Muscle layer of colon (tissue), 2 donors: Measurements from ENCODE around the gene SPATA46.

ENCODE experiments used
- H3K27ac ChIP-seq: one replicate; pipeline ENCODE4 v1.7.0; 2013; ENCODE audit warnings: low read depth, mild to moderate bottlenecking, low read length, moderate library complexity
- H3K27me3 ChIP-seq, 2 donors: one replicate each; pipeline ENCODE4 v1.7.0; 2013; ENCODE audit warnings: low read length in 2 of 2, mild to moderate bottlenecking in 2 of 2; ENCODE audit not compliant: insufficient read depth in 2 of 2, control insufficient read depth in 1 of 2
- H3K36me3 ChIP-seq: one replicate; pipeline ENCODE4 v1.7.0; 2013; ENCODE audit warnings: mild to moderate bottlenecking, low read length; ENCODE audit not compliant: insufficient read depth
- H3K4me1 ChIP-seq: one replicate; pipeline ENCODE4 v1.7.0; 2013; ENCODE audit warnings: mild to moderate bottlenecking, low read length; ENCODE audit not compliant: insufficient read depth
- H3K4me3 ChIP-seq, 2 donors: one replicate each; pipeline ENCODE4 v1.7.0; 2013; ENCODE audit warnings: low read length in 2 of 2, low read depth in 1 of 2, mild to moderate bottlenecking in 1 of 2, moderate library complexity in 1 of 2
- H3K9ac ChIP-seq: one replicate; pipeline ENCODE4 v1.7.0; 2013; ENCODE audit warnings: low read length
- H3K9me3 ChIP-seq: one replicate; pipeline ENCODE4 v1.7.0; 2013; ENCODE audit warnings: mild to moderate bottlenecking, low read length
- donor health status: abdominal sarcoma.
- donor health status: Adenocarcinoma of cecum.

SPATA46 gene

GRCh38 chr1:162383516-162383915 is 6.9 kb upstream of the SPATA46 start:
- Histone ChIP-seq H3K9ac (no peak overlapping the region), H3K36me3 (no peaks in the 10 kb centered on the region), H3K4me3 (no peak overlapping the region), H3K9me3 (no peaks in the 10 kb centered on the region), H3K27ac (no peak overlapping the region), H3K4me1 (no peaks in the 10 kb centered on the region), H3K27me3 (no peaks in the 10 kb centered on the region)

DNA sequence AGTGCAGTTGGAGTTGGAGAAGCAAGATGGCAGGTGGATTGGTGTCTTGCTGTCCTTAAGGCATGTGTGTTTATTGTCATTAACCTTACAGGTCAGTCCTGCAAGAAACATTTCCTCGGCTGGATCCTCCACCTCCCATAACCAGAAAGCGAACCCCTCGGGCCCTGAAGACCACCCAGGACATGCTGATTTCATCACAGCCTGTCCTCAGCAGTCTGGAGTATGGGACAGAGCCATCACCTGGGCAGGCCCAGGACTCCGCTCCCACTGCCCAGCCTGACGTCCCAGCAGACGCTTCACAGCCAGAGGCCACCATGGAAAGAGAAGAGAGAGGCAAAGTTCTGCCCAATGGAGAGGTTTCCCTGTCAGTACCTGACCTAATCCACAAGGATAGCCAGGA is 6.4 kb upstream of the SPATA46 start:
- Histone ChIP-seq H3K9ac (no peak overlapping the region), H3K27me3 (no peaks in the 10 kb centered on the region), H3K36me3 (no peaks in the 10 kb centered on the region), H3K4me1 (no peaks in the 10 kb centered on the region), H3K9me3 (no peaks in the 10 kb centered on the region), H3K4me3 (no peak overlapping the region), H3K27ac (no peak overlapping the region)

DNA sequence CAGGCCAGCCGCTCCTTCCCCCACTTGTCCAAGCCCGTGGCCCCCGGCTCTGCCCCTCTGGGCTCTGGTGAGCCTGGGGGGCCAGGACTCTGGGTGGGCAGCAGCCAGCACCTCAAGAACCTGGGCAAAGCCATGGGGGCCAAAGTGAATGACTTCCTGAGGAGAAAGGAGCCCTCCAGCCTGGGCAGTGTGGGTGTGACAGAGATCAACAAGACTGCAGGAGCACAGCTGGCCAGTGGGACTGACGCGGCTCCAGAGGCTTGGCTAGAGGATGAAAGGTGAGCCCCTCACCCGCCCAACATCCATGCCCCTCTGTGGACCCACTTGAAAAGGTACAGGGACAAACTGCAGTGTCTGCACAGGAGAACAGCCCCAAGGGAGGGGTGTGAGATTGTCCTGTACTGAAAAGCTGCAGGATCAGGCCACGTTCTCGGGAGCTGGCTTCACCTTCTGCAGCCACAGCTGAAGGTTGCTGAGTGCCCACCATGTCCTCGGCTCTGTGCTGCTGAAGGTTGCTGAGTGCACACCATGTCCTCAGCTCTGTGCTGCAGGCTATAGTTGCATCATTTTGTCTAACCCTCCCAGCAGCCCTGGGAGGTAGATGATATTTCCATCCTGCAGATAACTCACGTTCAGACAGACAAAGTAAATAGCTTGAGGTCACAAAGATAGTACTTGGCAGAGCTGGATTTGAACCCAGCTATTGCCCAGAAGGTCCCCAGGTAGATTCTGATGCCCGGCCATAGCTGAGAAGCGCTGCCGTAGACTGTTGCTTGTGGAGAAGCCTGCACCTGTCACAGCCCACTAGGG is 5.5 kb upstream of the SPATA46 start:
- no peaks in the 10 kb centered on the region for H3K4me1 ChIP-seq
- H3K9ac ChIP-seq, result no peak overlapping the region
- H3K36me3 ChIP-seq, result no peaks in the 10 kb centered on the region
- no peaks in the 10 kb centered on the region for H3K27me3 ChIP-seq
- H3K4me3 ChIP-seq, result no peak overlapping the region
- no peaks in the 10 kb centered on the region for H3K9me3 ChIP-seq
- H3K27ac ChIP-seq, result no peak overlapping the region

- H3K4me3 ChIP-seq, result no peak within 1 kb of the TSS
- no peaks in the 10 kb centered on the region for H3K27me3 ChIP-seq
- no peak within 1 kb of the TSS for H3K27ac ChIP-seq
- H3K9me3 ChIP-seq, result no peaks in the 10 kb centered on the region
- no peak within 1 kb of the TSS for H3K9ac ChIP-seq
- H3K36me3 ChIP-seq, result no peaks in the 10 kb centered on the region
- no peaks in the 10 kb centered on the region for H3K4me1 ChIP-seq
Observed at GRCh38 chr1:162381383-162381782, 4.7 kb upstream of the SPATA46 start, which contains the start of gene C1orf226. Gene C1orf226, plus strand, starts transcription at chr1:162381728. Its CDS starts 174 bp downstream, at chr1:162381902.

DNA sequence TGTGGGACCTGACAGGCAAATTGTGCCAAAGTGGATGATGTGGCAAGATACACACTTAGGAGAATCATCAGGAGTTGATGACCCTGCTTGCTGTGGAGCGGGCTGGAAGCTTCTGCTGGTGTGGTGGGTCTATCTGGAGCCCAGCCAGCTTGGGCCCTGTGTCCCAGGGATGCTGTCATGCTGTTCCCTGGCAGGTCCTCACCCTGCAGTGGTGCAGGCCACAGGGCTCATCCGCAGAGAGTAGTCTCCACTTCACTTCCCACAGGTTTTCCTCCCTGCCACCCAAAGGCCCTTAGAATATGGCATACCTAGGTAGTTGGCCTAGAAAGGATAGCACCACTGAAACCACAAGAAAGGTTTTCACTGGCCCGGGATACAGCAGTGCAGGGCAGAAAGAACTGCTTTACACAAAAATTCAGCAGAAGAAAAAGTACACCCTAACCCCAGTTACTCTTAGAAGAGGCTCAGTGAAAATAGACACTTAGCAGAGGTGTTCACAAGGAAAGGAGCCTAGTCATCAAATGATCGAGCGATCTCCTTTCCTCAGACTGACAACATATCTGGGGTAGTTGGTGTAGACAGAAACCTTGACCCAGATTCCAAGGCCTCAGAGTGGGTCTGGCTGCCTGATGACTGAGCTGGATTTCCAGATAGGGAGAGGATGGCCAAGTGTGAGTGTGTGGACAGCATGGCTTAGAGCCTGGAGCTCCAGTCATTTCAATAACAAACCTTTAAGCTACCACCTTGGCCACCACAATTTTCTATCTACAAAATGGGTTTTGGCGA is 3.6 kb upstream of the SPATA46 start:
- no peaks in the 10 kb centered on the region for H3K36me3 ChIP-seq
- H3K27ac ChIP-seq, result no peak overlapping the region

DNA sequence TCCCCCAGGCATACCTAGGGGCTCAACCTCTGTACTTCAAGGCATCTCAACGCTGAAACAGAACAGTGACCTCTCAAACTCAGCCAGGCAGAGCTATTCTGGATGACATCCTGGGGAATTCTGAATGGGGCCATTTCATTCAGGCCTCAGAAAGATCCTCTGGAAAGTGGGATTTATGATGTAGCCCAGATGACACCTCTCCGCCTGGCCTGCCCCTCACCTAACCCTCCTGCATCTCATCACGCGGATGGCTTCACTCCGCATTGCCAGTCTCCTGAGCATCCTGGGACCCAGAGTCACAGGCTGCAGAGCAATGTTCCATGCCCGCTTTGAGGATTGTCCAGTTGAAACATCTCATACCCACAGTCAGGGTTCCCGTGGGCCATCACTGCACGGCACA is 1.2 kb downstream of the SPATA46 start:
- H3K4me1 ChIP-seq, result no peaks in the 10 kb centered on the region
- H3K36me3 ChIP-seq, result no peaks in the 10 kb centered on the region
- no peaks in the 10 kb centered on the region for H3K27me3 ChIP-seq
- H3K27ac ChIP-seq, result no peak overlapping the region
- H3K9ac ChIP-seq, result no peak overlapping the region
- no peak overlapping the region for H3K4me3 ChIP-seq
- no peaks in the 10 kb centered on the region for H3K9me3 ChIP-seq

More for the DNA sequence above, 3.6 kb upstream of the SPATA46 start:
- H3K9me3 ChIP-seq, result no peaks in the 10 kb centered on the region
- H3K4me1 ChIP-seq, result no peaks in the 10 kb centered on the region
- no peak overlapping the region for H3K9ac ChIP-seq
- no peak overlapping the region for H3K4me3 ChIP-seq
- no peaks in the 10 kb centered on the region for H3K27me3 ChIP-seq

- Histone ChIP-seq H3K9me3 (no peaks in the 10 kb centered on the region), H3K4me1 (no peaks in the 10 kb centered on the region), H3K27ac (no peak overlapping the region), H3K27me3 (no peaks in the 10 kb centered on the region), H3K4me3 (no peak overlapping the region), H3K9ac (no peak overlapping the region), H3K36me3 (no peaks in the 10 kb centered on the region)
Observed at GRCh38 chr1:162374406-162374805, 2.2 kb downstream of the SPATA46 start.

DNA sequence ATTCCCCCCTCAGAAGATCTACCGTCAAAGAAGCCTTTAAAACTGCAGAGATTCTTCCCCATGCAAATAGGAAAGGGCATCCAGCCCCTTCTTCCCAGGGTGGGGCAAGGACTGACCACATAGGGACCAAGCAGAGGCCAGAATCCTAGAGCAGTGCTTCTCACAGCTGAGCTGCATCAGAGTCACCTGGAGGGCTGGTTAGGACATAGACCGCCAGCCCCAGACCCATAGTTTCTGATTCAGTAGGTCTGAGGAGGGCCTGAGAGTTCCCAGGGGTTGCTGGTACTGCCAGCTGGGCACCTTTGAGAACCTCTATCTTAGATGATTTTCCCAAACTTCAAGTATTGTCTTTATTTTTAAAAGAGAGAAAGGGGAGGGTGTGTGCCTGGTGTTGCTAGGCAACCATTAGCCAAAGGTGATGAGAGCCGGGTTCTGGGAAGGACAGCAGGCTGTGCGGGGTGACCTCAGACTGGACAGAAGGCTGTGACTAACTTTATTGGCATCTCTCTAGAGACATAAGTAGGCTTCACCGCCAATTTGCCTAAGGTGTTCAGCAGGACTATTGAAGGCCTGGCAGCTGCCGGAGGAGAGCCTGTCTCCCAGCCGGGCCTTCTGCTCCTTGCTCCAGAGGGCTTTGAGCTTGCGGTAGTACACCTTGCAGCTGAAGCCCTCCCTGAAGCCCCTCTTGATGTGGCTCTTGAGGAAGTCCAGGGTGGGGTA is 3.0 kb downstream of the SPATA46 start:
- no peaks in the 10 kb centered on the region for H3K4me1 ChIP-seq
- no peak overlapping the region for H3K27ac ChIP-seq
- no peaks in the 10 kb centered on the region for H3K9me3 ChIP-seq
- no peaks in the 10 kb centered on the region for H3K36me3 ChIP-seq
- H3K27me3 ChIP-seq, result no peaks in the 10 kb centered on the region
- H3K9ac ChIP-seq, result no peak overlapping the region
- H3K4me3 ChIP-seq, result no peak overlapping the region

GRCh38 chr1:162373072-162373427 is 3.6 kb downstream of the SPATA46 start:
- Histone ChIP-seq H3K27me3 (no peaks in the 10 kb centered on the region), H3K36me3 (no peaks in the 10 kb centered on the region), H3K4me3 (no peak overlapping the region), H3K9me3 (no peaks in the 10 kb centered on the region), H3K4me1 (no peaks in the 10 kb centered on the region), H3K9ac (no peak overlapping the region), H3K27ac (no peak overlapping the region)

GRCh38 chr1:162372159-162373071 is 4.2 kb downstream of the SPATA46 start:
- H3K27ac ChIP-seq, result no peak overlapping the region
- H3K4me3 ChIP-seq, result no peak overlapping the region
- no peaks in the 10 kb centered on the region for H3K9me3 ChIP-seq
- H3K9ac ChIP-seq, result no peak overlapping the region
- no peaks in the 10 kb centered on the region for H3K4me1 ChIP-seq
- no peaks in the 10 kb centered on the region for H3K27me3 ChIP-seq
- H3K36me3 ChIP-seq, result peaks cover 4% of the 10 kb centered on the region
